SK-N-DZ (cell line): Measurements from ENCODE around the gene CCN6.

Source experiments
- DNase-seq: peaks from one replicate; pipeline ENCODE4 v3.0.0-alpha.2; 2015; ENCODE audit warnings: low spot score

Gene CCN6

GRCh38 chr6:112114577-112115223 is 60.8 kb downstream of the CCN6 start:
- no peak for DNase-seq

- no peak for DNase-seq
Observed at GRCh38 chr6:112116221-112116620, 62.3 kb downstream of the CCN6 start.

GRCh38 chr6:112117554-112117953 is 63.6 kb downstream of the CCN6 start:
- no peak for DNase-seq

DNA sequence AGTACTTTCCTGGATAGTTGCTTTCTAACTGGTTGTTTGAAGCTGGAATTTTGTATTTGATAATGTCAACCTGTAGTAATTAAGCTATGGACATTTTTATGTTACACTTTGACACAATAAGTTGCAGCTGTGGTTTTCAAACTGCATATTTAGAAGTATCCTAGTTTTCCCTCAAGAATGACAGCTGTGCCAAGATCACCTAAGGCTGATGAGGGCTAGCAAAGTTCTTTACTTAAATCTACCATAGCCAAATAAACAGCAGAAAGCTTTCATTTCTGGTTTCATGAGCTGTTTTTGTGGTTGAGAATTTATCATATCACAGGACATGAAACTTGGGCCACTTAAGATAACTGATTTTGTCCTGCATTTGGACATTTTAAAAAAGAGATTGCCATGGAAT is 64.1 kb downstream of the CCN6 start:
- no peak for DNase-seq
